Neural progenitor cell (in vitro differentiated cells): ENCODE measurements around the gene CSE1L.

ENCODE experiments used
- EZH2 ChIP-seq: fragments of 200-600 bp; sonication (generic); IDR thresholded peaks from 2 replicates; pipeline ENCODE4 v1.6.1; 2017; ENCODE audit warnings: antibody characterized with exemption, mild to moderate bottlenecking, moderate library complexity
- EZH2phosphoT487 ChIP-seq: fragments of 200-600 bp; sonication (generic); IDR thresholded peaks from 2 replicates; pipeline ENCODE4 v1.6.1; 2017; ENCODE audit warnings: antibody characterized with exemption
- TF ChIP-seq, protein P1 (sequence below): fragments of 200-600 bp; sonication (generic); IDR thresholded peaks from 2 replicates; pipeline ENCODE4 v1.5.1; 2017; ENCODE audit warnings: antibody characterized with exemption, mild to moderate bottlenecking

DNA sequence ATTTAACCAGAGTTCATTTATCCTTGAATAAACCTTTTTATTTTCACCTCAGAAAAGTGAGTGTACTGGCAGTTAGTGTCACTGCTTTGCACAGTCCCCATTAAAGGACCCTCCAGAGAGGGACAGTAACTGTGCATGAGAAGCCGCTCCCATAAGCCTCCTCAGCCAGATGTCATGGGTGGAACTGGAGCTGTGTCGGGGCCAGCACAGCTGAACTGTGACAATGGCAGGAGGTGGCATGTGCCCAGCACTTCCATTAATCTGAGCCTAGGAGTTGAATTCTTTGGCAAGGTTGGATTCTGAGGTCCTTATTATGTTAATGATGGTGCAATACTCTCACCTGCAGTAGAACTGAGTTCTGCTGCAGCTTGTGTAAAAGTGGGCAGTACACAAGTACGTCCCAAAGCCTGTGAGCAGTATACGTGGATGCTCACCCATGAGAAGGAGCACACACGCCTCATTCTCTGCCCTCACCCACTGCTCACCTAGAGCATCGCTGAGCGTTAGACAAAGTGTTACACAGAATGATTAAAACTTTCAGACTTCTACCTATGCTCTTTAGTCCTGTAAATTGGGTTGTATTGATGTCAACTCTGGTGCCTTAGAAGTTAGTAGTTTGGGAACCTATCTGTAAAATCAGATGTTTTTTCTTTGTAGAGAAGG, 11.9 kb upstream of the CSE1L start:
- TF ChIP-seq, protein P1, sequence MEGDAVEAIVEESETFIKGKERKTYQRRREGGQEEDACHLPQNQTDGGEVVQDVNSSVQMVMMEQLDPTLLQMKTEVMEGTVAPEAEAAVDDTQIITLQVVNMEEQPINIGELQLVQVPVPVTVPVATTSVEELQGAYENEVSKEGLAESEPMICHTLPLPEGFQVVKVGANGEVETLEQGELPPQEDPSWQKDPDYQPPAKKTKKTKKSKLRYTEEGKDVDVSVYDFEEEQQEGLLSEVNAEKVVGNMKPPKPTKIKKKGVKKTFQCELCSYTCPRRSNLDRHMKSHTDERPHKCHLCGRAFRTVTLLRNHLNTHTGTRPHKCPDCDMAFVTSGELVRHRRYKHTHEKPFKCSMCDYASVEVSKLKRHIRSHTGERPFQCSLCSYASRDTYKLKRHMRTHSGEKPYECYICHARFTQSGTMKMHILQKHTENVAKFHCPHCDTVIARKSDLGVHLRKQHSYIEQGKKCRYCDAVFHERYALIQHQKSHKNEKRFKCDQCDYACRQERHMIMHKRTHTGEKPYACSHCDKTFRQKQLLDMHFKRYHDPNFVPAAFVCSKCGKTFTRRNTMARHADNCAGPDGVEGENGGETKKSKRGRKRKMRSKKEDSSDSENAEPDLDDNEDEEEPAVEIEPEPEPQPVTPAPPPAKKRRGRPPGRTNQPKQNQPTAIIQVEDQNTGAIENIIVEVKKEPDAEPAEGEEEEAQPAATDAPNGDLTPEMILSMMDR = no peak
- TF ChIP-seq EZH2 = no peak
- TF ChIP-seq EZH2phosphoT487 = no peak
